ENCODE measurements around the gene FGF14. TPM values are rescaled to one million over a fixed set of nuclear protein-coding genes. Genes with fewer than 3 reads are reported as not detected.

FGF14 gene
- total RNA-seq, 3 donors from 2014 or later (not counting 1 experiment from before 2014, with no cell fraction given) = not detected

DNA sequence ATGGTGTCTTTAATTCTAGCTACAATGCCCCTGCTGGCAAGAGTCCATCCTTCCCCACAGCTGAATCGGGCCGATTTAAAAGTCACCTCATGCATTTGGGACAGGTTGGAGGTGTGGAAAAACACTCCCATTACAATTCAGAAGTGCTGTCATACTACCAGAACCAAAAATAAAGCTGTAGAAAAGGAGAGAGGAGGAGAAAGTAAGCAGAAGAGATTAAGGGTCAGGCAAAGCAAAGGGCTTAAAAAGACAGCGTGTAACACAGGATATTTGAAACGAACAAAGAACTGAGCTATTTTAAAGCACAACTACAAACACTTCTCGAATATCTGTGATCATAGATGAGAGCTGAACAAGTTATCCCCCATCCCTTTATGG lies 90.4 kb downstream of the FGF14 start:
- intact Hi-C loops (cut with micrococcal nuclease) = no loop called here
- no peaks in the 10 kb centered on the region for H3K4me1 ChIP-seq (ENCODE audit: control insufficient read depth, insufficient read depth, low read length)
- ATAC-seq (no peak), DNase-seq (no peak)
- no peak overlapping the region for H3K27ac Mint-ChIP-seq
- H3K9me3 ChIP-seq (ENCODE audit: control insufficient read depth, insufficient read depth, low read length) = no peaks in the 10 kb centered on the region
- H3K4me3 ChIP-seq (ENCODE audit: low read length) = no peak overlapping the region
- H3K36me3 Mint-ChIP-seq = no peaks in the 10 kb centered on the region
- no peaks in the 10 kb centered on the region for H3K36me3 ChIP-seq (ENCODE audit: control insufficient read depth, insufficient read depth, low read length)
- no peaks in the 10 kb centered on the region for H3K27me3 ChIP-seq (ENCODE audit: control insufficient read depth, insufficient read depth, low read length)
- WGBS (ENCODE audit: insufficient coverage) = 77% methylated on average over 3 of the region's 5 CpGs
- H3K9me3 Mint-ChIP-seq = no peaks in the 10 kb centered on the region
- H3K27ac ChIP-seq (ENCODE audit: low read length) = no peak overlapping the region
- H3K4me1 Mint-ChIP-seq = no peaks in the 10 kb centered on the region
- no peaks in the 10 kb centered on the region for H3K27me3 Mint-ChIP-seq (ENCODE audit: low read depth in 2 of 2)
- H3K4me3 Mint-ChIP-seq = no peak overlapping the region
- TF ChIP-seq, protein P1, sequence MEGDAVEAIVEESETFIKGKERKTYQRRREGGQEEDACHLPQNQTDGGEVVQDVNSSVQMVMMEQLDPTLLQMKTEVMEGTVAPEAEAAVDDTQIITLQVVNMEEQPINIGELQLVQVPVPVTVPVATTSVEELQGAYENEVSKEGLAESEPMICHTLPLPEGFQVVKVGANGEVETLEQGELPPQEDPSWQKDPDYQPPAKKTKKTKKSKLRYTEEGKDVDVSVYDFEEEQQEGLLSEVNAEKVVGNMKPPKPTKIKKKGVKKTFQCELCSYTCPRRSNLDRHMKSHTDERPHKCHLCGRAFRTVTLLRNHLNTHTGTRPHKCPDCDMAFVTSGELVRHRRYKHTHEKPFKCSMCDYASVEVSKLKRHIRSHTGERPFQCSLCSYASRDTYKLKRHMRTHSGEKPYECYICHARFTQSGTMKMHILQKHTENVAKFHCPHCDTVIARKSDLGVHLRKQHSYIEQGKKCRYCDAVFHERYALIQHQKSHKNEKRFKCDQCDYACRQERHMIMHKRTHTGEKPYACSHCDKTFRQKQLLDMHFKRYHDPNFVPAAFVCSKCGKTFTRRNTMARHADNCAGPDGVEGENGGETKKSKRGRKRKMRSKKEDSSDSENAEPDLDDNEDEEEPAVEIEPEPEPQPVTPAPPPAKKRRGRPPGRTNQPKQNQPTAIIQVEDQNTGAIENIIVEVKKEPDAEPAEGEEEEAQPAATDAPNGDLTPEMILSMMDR (IDR thresholded peaks at IDR 0.05) = no peak

DNA sequence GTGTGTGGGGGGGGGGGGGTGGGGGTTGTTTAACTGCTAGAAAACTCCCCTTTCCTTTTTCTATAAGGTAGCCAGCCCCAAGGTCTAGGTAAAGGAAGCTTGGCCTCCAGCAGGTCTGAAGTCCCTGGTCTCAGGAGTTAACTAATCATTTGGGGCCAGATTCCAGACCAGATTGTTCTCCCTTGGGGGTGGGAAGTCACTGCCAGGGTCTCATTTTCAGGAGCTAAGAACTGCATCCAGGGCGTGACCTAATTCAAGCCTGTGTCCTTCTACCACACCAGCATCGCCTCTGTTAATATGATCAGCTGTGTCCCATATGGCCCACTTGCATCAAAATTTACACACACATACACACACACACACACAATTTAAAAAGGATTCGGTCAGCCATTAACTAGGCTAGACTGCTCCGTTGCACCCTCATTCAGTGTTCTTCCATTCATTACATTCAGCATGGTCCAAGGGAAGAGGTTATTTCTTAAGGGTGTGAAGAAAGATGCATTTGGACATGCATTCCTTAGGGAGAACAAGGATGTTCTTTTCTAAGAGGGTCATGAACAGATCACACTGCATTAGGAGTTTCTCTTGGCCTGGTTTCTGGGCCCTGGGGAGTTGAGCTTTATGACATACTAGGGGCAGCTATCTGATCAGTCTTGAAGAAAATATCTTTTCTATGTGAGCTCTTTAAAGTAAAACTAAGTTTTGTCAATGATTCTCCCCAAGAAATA lies 91.0 kb downstream of the FGF14 start:
- H3K4me1 Mint-ChIP-seq = no peaks in the 10 kb centered on the region
- H3K36me3 Mint-ChIP-seq = no peaks in the 10 kb centered on the region
- TF ChIP-seq, protein P1 (IDR thresholded peaks at IDR 0.05) = no peak
- DNase-seq = no peak
- Histone ChIP-seq H3K27me3 (ENCODE audit: control insufficient read depth, insufficient read depth, low read length) (no peaks in the 10 kb centered on the region), H3K36me3 (ENCODE audit: control insufficient read depth, insufficient read depth, low read length) (no peaks in the 10 kb centered on the region), H3K9me3 (ENCODE audit: control insufficient read depth, insufficient read depth, low read length) (no peaks in the 10 kb centered on the region), H3K4me3 (ENCODE audit: low read length) (no peak overlapping the region), H3K4me1 (ENCODE audit: control insufficient read depth, insufficient read depth, low read length) (no peaks in the 10 kb centered on the region), H3K27ac (ENCODE audit: low read length) (no peak overlapping the region)
- H3K27ac Mint-ChIP-seq = no peak overlapping the region
- no peaks in the 10 kb centered on the region for H3K27me3 Mint-ChIP-seq (ENCODE audit: low read depth in 2 of 2)
- H3K9me3 Mint-ChIP-seq = no peaks in the 10 kb centered on the region
- no peak overlapping the region for H3K4me3 Mint-ChIP-seq
- intact Hi-C loops (cut with micrococcal nuclease) = no loop called here
- no peak for ATAC-seq
- WGBS (ENCODE audit: insufficient coverage) = 93% methylated on average over 3 of the region's 4 CpGs

DNA sequence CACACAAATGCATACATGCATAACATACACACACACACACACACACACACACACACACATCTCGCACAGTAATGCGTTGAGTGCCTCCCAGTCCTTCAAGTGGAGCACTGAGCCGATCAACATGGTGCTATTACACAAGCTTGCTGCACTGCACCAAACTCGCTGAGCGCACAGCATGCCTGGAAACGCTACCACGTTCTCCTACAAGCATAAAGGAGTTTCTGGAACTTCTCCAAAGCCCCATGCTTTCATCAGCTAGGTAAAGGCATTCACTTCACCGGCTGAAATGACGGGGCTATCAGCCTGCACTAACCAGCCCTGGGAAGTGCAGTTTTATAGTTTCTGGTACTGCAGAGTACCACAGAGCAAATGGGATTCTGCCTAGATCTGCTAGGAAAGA lies 92.7 kb downstream of the FGF14 start:
- ATAC-seq (no peak), DNase-seq (no peak)
- H3K36me3 Mint-ChIP-seq = no peaks in the 10 kb centered on the region
- TF ChIP-seq, protein P1 (IDR thresholded peaks at IDR 0.05) = no peak
- 82% methylated on average over 9 of the region's 9 CpGs for WGBS (ENCODE audit: insufficient coverage)
- Histone ChIP-seq H3K4me3 (ENCODE audit: low read length) (no peak overlapping the region), H3K4me1 (ENCODE audit: control insufficient read depth, insufficient read depth, low read length) (no peaks in the 10 kb centered on the region), H3K9me3 (ENCODE audit: control insufficient read depth, insufficient read depth, low read length) (no peaks in the 10 kb centered on the region), H3K27ac (ENCODE audit: low read length) (no peak overlapping the region), H3K27me3 (ENCODE audit: control insufficient read depth, insufficient read depth, low read length) (no peaks in the 10 kb centered on the region), H3K36me3 (ENCODE audit: control insufficient read depth, insufficient read depth, low read length) (no peaks in the 10 kb centered on the region)
- no peaks in the 10 kb centered on the region for H3K4me1 Mint-ChIP-seq
- no peak overlapping the region for H3K27ac Mint-ChIP-seq
- no peak overlapping the region for H3K4me3 Mint-ChIP-seq
- intact Hi-C loops (cut with micrococcal nuclease) = no loop called here
- peaks cover 0 to 3% of the 10 kb centered on the region in 2 donors for H3K27me3 Mint-ChIP-seq (ENCODE audit: low read depth in 2 of 2)
- H3K9me3 Mint-ChIP-seq = peaks cover 0 to 2% of the 10 kb centered on the region in 2 donors

DNA sequence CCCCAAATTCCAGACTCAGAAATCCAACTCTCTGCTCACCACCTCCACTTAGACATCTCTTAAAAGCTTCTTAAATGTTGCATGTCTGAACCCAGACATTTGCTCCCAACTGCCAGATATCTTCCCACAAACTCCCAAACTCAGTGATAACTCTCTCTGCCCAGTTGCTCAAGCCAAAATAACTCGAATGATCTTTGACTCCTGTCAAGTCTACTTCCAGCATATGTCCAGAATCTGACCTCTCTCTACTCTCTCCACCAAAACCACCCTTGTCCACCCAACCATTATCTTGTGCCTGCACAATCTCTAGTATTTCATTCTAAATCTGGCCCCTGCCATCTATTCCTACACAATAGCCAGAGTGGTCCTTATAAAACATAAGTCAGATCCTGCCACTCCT lies 99.3 kb downstream of the FGF14 start:
- peaks cover 0 to 3% of the 10 kb centered on the region in 2 donors for H3K27me3 Mint-ChIP-seq (ENCODE audit: low read depth in 2 of 2)
- 54% methylated on average over 1 of the region's 1 CpG for WGBS (ENCODE audit: insufficient coverage)
- no peaks in the 10 kb centered on the region for H3K36me3 Mint-ChIP-seq
- H3K4me3 ChIP-seq (ENCODE audit: low read length) = no peak overlapping the region
- H3K9me3 Mint-ChIP-seq = peaks cover 0 to 3% of the 10 kb centered on the region in 2 donors
- no peaks in the 10 kb centered on the region for H3K27me3 ChIP-seq (ENCODE audit: control insufficient read depth, insufficient read depth, low read length)
- ATAC-seq (no peak), DNase-seq (no peak)
- TF ChIP-seq, protein P1 (IDR thresholded peaks at IDR 0.05) = no peak
- H3K4me1 Mint-ChIP-seq = no peaks in the 10 kb centered on the region
- intact Hi-C loops (cut with micrococcal nuclease) = no loop called here
- no peak overlapping the region for H3K27ac Mint-ChIP-seq
- H3K4me1 ChIP-seq (ENCODE audit: control insufficient read depth, insufficient read depth, low read length) = no peaks in the 10 kb centered on the region
- H3K9me3 ChIP-seq (ENCODE audit: control insufficient read depth, insufficient read depth, low read length) = no peaks in the 10 kb centered on the region
- H3K4me3 Mint-ChIP-seq = no peak overlapping the region
- H3K36me3 ChIP-seq (ENCODE audit: control insufficient read depth, insufficient read depth, low read length) = no peaks in the 10 kb centered on the region
- H3K27ac ChIP-seq (ENCODE audit: low read length) = no peak overlapping the region

All from natural killer cell (primary cell).